Activated T-cell treated with anti-CD3 and anti-CD28 coated beads, Interleukin-2, amount 50 U/mL, for 1 hour (primary cell): ENCODE measurements around the gene ALPG.
"Not testable (repeated sequence)": the region's sequence is repeated elsewhere in the genome, so short reads cannot be mapped to it uniquely, and the experiment has no call there.

ENCODE experiments used
- DNase-seq: peaks from one replicate; pipeline ENCODE4 v3.0.0-alpha.2; 2020

The ALPG gene

DNA sequence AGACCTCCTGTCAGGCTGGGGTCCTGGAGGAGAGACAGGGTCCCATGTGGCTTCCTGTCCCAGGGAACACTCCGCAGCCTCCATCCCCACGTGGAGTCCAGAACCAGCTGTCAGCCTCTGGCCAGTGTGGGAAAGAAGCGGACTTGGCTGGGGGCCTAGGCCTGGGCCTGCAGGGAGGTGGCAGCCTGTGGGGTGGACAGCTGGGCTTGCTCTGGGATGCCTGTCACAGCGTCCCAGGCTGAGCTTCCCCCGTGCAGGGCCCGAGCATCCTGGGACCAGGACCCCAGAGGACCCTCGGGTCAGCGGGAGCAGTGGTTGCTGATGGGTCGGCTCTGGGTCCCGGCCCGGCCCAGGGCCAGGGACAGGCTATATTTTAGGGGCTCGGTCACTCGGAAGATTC, 35.8 kb downstream of the ALPG start:
- DNase-seq: not testable (repeated sequence)

DNA sequence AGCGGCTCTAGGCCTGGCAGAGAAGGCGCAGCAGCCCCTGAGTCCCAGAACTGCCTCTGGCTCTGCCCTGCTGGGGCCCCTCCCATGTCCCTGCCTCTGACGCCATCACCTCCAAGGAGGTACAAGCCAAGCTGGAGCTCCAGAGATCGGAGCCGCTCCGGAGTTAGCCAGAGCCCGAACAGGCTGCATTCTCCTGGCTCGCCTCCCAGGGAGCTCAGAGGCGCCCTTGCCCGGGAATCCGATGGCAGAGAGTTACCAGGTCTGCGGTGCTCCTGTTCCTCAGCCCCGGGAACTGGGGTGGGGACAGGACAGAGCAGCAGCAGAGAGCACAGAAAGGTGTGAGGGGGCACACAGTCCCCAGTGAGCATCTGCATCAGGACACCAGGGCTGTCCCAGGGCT, 36.4 kb downstream of the ALPG start:
- not testable (repeated sequence) for DNase-seq

- DNase-seq: not testable (repeated sequence)
These were observed 37.2 kb downstream of the ALPG start for GRCh38 chr2:232443669-232444408.

- DNase-seq: peak; percentile 60
These were observed 37.9 kb downstream of the ALPG start for GRCh38 chr2:232444409-232445148.

GRCh38 chr2:232445149-232445885, 38.7 kb downstream of the ALPG start:
- DNase-seq: not testable (repeated sequence)

GRCh38 chr2:232446266-232446777, 39.7 kb downstream of the ALPG start:
- not testable (repeated sequence) for DNase-seq

- DNase-seq: no peak
These were observed 40.5 kb downstream of the ALPG start for GRCh38 chr2:232447091-232447620.

GRCh38 chr2:232447638-232448303, 41.1 kb downstream of the ALPG start:
- DNase-seq: no peak

GRCh38 chr2:232448304-232448690, 41.7 kb downstream of the ALPG start:
- no peak for DNase-seq

DNA sequence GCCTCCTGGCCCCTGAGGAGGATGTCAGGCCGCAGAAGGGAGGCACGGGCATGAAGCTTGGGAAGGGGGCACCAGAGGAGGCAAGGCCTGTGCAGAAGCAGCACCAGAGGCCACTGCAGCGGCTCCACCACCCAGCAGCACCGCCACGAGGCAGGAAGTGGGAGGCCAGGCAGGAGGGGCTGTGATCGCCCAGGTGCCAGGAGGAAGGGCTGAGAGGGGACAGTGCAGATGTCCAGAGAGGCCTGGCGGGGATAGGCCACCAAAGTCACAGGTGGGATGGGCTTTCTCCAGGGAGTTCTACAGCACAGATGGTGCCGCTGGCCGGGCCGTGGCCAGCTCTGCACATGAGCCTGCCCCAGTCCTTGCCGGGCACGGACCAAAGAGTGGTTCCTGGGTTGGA, 43.3 kb downstream of the ALPG start:
- DNase-seq: no peak

DNA sequence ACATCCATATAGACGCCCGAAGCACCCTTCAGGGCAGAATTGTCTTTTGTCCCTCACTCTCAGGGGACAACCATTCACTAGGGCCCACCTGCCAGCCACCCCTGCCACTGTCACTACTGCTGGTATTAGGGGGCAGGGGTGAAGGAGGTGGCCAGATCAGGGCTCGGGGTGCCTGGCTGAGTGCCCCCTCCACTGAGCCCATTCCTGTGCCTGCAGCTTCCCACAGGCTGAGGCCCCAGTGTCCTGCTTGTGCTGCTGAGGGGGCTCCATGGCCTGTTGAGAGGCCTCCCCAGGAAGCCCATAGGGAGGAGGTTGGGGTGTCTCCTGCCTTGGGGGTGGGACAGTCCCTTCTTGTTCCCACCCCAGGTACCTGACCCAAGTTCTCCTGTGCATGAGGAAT, 45.0 kb downstream of the ALPG start:
- DNase-seq: not testable (repeated sequence)

DNA sequence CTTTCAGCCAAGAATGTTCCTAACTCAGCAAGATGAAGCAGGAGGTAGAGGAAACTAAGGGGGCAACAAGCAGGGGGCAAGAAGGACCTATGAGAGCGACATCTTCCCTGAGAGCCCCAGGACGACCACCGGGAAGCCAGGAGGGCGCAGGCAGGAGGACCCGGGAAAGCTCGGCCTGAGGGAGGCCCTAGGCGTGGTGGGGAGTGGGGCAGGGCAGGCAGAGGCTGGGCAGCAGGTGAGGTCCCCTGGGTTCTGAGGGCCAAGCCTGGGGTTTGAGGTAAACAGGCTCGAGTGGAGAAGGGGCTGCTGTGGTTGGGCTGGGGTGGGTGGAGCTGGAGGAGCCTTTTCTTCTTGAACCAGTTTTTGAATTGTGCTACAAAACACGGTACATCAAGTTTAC, 48.0 kb downstream of the ALPG start:
- no peak for DNase-seq

GRCh38 chr2:232455426-232456255, 49.0 kb downstream of the ALPG start, which contains the start of gene ALPI:
Gene ALPI, plus strand, starts transcription at chr2:232456153. Its CDS starts 47 bp downstream, at chr2:232456200.
- DNase-seq: no peak

DNA sequence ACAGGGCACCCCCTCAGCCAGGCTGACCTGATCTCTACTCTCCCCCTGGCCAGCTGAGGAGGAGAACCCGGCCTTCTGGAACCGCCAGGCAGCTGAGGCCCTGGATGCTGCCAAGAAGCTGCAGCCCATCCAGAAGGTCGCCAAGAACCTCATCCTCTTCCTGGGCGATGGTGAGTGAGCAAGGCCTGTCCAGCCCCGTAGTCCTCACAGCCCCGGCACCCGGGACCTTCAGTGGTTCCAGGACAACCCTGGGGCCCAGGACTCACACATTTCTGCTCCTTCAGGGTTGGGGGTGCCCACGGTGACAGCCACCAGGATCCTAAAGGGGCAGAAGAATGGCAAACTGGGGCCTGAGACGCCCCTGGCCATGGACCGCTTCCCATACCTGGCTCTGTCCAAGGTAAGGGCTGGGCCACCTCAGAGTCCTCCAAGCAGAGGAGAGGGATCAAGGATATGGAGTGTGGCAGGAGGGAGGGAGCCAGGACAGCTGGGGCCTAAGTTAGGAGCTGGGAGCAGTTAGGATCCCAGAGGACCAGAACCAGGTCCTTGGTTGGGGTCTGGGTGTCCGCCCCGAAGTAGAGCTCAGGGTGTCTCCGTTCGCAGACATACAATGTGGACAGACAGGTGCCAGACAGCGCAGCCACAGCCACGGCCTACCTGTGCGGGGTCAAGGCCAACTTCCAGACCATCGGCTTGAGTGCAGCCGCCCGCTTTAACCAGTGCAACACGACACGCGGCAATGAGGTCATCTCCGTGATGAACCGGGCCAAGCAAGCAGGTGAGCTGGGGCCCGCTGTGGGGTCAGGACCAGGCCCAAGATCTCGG, 49.9 kb downstream of the ALPG start:
- no peak for DNase-seq

- DNase-seq: no peak
These were observed 50.7 kb downstream of the ALPG start for GRCh38 chr2:232457121-232458011.

DNA sequence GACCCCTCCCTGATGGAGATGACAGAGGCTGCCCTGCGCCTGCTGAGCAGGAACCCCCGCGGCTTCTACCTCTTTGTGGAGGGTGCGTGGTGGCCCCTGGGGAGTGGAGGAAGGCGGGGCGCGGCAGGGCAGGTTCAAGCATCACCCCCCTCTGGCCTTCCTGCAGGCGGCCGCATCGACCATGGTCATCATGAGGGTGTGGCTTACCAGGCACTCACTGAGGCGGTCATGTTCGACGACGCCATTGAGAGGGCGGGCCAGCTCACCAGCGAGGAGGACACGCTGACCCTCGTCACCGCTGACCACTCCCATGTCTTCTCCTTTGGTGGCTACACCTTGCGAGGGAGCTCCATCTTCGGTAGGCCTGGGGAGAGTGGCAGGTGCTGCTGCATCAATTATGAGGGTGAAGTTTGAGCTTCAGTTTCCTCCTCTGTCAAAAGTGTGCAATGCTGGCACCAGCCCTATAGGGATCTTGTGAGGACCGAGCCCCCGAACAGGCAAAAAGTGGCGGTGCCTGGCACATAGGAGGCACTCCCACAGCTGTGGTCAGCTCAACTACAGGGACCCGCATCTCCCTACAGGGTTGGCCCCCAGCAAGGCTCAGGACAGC, 51.5 kb downstream of the ALPG start:
- no peak for DNase-seq

DNA sequence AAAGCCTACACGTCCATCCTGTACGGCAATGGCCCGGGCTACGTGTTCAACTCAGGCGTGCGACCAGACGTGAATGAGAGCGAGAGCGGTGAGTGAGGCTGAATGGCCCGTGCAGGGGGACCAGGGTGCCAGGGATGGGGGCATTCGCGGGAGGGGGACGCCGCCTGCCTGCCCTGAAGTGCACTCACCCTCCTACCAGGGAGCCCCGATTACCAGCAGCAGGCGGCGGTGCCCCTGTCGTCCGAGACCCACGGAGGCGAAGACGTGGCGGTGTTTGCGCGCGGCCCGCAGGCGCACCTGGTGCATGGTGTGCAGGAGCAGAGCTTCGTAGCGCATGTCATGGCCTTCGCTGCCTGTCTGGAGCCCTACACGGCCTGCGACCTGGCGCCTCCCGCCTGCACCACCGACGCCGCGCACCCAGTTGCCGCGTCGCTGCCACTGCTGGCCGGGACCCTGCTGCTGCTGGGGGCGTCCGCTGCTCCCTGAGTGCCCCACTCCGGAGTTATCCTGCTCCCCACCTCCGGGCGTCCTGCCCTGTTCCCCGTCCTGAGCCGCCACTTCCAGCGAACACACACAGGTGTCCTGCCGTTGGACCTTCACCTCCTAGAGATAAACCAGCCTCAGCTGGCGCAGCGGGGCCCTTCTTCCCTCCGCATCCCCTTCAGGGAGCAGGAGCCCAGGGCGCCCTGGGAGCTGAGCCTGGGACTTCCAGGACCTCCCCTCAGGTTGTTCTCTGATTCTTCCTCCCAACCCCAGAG, 52.2 kb downstream of the ALPG start:
- no peak for DNase-seq

GRCh38 chr2:232459419-232460035, 52.9 kb downstream of the ALPG start:
- no peak for DNase-seq
